Trophoblast cell (in vitro differentiated cells and primary cell): Measurements from ENCODE around the gene AGPAT1.

Source experiments
- DNase-seq, 2 donors: peaks; one replicate each; pipeline ENCODE4 v3.0.0-alpha.2; 2016
- H2AFZ ChIP-seq: 2 replicates; pipeline ENCODE4 v1.6.1; 2013; ENCODE audit warnings: low read length, moderate library complexity, mild to moderate bottlenecking; ENCODE audit not compliant: insufficient read depth, poor library complexity
- H2AK5ac ChIP-seq: 2 replicates; pipeline ENCODE4 v1.6.1; 2013; ENCODE audit warnings: mild to moderate bottlenecking, low read length
- H2BK120ac ChIP-seq: 2 replicates; pipeline ENCODE4 v1.6.1; 2013; ENCODE audit warnings: low read length, mild to moderate bottlenecking, moderate library complexity; ENCODE audit not compliant: insufficient read depth, poor library complexity
- H2BK12ac ChIP-seq: 2 replicates; pipeline ENCODE4 v1.6.1; 2013; ENCODE audit warnings: mild to moderate bottlenecking, low read length, moderate library complexity
- H2BK5ac ChIP-seq: 2 replicates; pipeline ENCODE4 v1.6.1; 2013; ENCODE audit warnings: low read length, low read depth, moderate library complexity, mild to moderate bottlenecking; ENCODE audit not compliant: poor library complexity
- H3K14ac ChIP-seq: 2 replicates; pipeline ENCODE4 v1.6.1; 2013; ENCODE audit warnings: mild to moderate bottlenecking, low read length
- H3K18ac ChIP-seq: 2 replicates; pipeline ENCODE4 v1.6.1; 2013; ENCODE audit warnings: mild to moderate bottlenecking, low read length
- H3K23ac ChIP-seq: 2 replicates; pipeline ENCODE4 v1.6.1; 2013; ENCODE audit warnings: low read length
- H3K27ac ChIP-seq: 2 replicates; pipeline ENCODE4 v1.5.1; 2013; ENCODE audit warnings: low read depth, mild to moderate bottlenecking, inconsistent platforms, low read length, moderate library complexity
- H3K27me3 ChIP-seq: 2 replicates; pipeline ENCODE4 v1.6.1; 2013; ENCODE audit warnings: inconsistent platforms, mild to moderate bottlenecking, low read length, moderate library complexity; ENCODE audit not compliant: insufficient read depth
- H3K36me3 ChIP-seq, 2 experiments: 1 replicate in 1 of 2; 2 replicates in 1 of 2; pipeline ENCODE4 v1.6.1; 2013; ENCODE audit warnings: low read length in 2 of 2, mild to moderate bottlenecking in 2 of 2, moderate library complexity in 1 of 2; ENCODE audit not compliant: insufficient read depth in 2 of 2, control insufficient read depth in 1 of 2
- H3K4ac ChIP-seq: 2 replicates; pipeline ENCODE4 v1.6.1; 2013; ENCODE audit warnings: low read depth, mild to moderate bottlenecking, low read length, moderate library complexity
- H3K4me1 ChIP-seq, 2 experiments: 1 replicate in 1 of 2; 2 replicates in 1 of 2; pipeline ENCODE4 v1.6.1; 2013; ENCODE audit warnings: low read length in 2 of 2, mild to moderate bottlenecking in 2 of 2, moderate library complexity in 1 of 2; ENCODE audit not compliant: insufficient read depth in 2 of 2, control insufficient read depth in 1 of 2
- H3K4me2 ChIP-seq: 2 replicates; pipeline ENCODE4 v1.6.1; 2013; ENCODE audit warnings: inconsistent platforms, mild to moderate bottlenecking, low read length, moderate library complexity
- H3K4me3 ChIP-seq: 2 replicates; pipeline ENCODE4 v1.5.1; 2013; ENCODE audit warnings: mild to moderate bottlenecking, low read depth, low read length, inconsistent platforms
- H3K79me1 ChIP-seq: one replicate; pipeline ENCODE4 v1.6.1; 2013; ENCODE audit warnings: low read length
- H3K79me2 ChIP-seq: 2 replicates; pipeline ENCODE4 v1.6.1; 2013; ENCODE audit warnings: low read length, mild to moderate bottlenecking; ENCODE audit not compliant: control insufficient read depth, insufficient read depth, poor library complexity
- H3K9ac ChIP-seq: 2 replicates; pipeline ENCODE4 v1.6.1; 2013; ENCODE audit warnings: mild to moderate bottlenecking, low read length
- H3K9me3 ChIP-seq: 2 replicates; pipeline ENCODE4 v1.6.1; 2013; ENCODE audit warnings: low read depth, mild to moderate bottlenecking, control low read depth, inconsistent platforms, low read length; ENCODE audit not compliant: insufficient read depth
- H4K12ac ChIP-seq: 2 replicates; pipeline ENCODE4 v1.6.1; 2013; ENCODE audit warnings: low read depth, mild to moderate bottlenecking, low read length, moderate library complexity
- H4K8ac ChIP-seq: 2 replicates; pipeline ENCODE4 v1.6.1; 2013; ENCODE audit warnings: low read depth, mild to moderate bottlenecking, low read length, moderate library complexity
- H4K91ac ChIP-seq: one replicate; pipeline ENCODE4 v1.6.1; 2013; ENCODE audit warnings: low read depth, mild to moderate bottlenecking, low read length, moderate library complexity
- WGBS: extraction: QIAGEN DNeasy Blood & Tissue Kit; methylation state at CpG from one replicate; pipeline ENCODE4 v1.1.7; 2013; ENCODE audit warnings: missing lambda C conversion rate; ENCODE audit not compliant: insufficient read length, insufficient coverage; ENCODE audit errors: extremely low coverage; 5-methylcytosine and 5-hydroxymethylcytosine counted together

Gene AGPAT1

GRCh38 chr6:32152769-32153563, 22.9 kb downstream of the AGPAT1 start:
- Histone ChIP-seq H3K27me3 (peaks cover 20% of the 10 kb centered on the region), H2AFZ (peak overlapping the region; percentile 71), H2BK5ac (peak overlapping the region; percentile 87), H3K4me2 (peak overlapping the region; percentile 96), H3K18ac (peak overlapping the region; percentile 86), H4K8ac (peak overlapping the region; percentile 81), H3K4me3 (peak overlapping the region; percentile 82), H3K4ac (peak overlapping the region; percentile 38), H4K12ac (peak overlapping the region; percentile 91), H3K27ac (peak overlapping the region; percentile 37), H3K9ac (peak overlapping the region; percentile 43), H4K91ac (peak overlapping the region; percentile 84), H2AK5ac (no peak overlapping the region), H3K36me3 (peaks cover 18 to 20% of the 10 kb centered on the region in 2 experiments), H3K79me1 (peaks cover 19% of the 10 kb centered on the region), H3K23ac (no peak overlapping the region), H2BK12ac (peak overlapping the region; percentile 32), H3K79me2 (peaks cover 14% of the 10 kb centered on the region), H3K9me3 (peaks cover 3% of the 10 kb centered on the region), H3K14ac (peak overlapping the region; percentile 87), H3K4me1 (peaks cover 10 to 13% of the 10 kb centered on the region in 2 experiments), H2BK120ac (peak overlapping the region; percentile 84)
- no CpG with 5 or more reads among the region's 35 CpGs for WGBS
- peak in 1 of 2 donors; percentile 37 for DNase-seq

DNA sequence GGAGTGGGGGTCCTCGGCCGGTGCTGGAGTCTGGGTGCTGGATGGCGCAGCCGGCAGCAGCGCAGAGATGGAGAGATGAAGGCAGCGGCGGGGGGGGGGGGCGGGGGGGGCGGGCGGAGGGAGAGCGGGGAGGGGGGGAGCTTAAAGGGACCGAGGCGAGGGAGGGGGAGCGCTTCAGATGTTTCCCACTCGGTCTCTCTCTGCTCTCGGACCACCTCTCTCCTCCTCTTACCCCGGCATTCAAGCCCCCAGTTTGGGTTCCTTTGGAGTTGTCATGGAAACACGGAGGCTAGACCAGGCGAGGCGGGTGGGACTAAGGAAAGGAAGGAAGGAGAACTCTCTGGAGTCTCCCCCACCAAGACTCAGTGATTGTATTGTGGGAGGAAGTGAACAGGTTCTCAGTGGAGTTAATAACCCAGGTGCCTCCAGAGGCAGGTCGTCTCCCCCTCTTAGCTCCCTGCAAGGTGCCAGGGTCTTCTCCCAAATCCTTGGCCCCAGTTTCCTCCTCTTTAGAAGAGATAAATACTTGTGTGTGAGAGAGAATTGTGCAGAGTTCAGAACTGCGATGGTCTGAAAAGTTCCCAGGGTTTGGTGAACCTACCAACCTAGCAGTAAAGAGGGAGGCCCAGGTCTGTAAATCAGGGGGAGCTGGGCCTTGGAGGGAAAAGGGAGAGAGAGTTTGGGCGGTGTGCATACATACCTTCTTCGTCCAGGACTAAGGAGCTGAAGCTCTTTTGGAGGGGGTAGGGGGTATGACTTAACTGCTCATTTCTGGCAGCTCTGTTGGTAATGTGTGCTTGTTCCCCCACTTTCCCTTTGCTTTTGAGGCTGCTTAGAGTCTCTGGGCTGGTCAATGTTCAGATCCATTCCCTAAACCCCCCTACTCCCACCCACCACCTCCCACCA, 23.8 kb downstream of the AGPAT1 start, which contains the start of gene PRRT1:
PRRT1 (minus strand) TSS at position 77 of the 906 bp plus-strand sequence. CDS start 112 bp downstream, outside the sequence.
- no CpG with 5 or more reads among the region's 24 CpGs for WGBS
- Histone ChIP-seq H3K4ac (no peak within 1 kb of the TSS), H3K23ac (no peak within 1 kb of the TSS), H4K8ac (peak within 1 kb of the TSS; percentile 14), H2AK5ac (no peak within 1 kb of the TSS), H4K12ac (no peak within 1 kb of the TSS), H2AFZ (no peak within 1 kb of the TSS), H3K4me2 (peak within 1 kb of the TSS; percentile 96), H3K79me2 (peaks cover 14% of the 10 kb centered on the region), H4K91ac (peak within 1 kb of the TSS; percentile 45), H3K4me1 (peaks cover 10 to 13% of the 10 kb centered on the region in 2 experiments), H3K36me3 (peaks cover 11 to 13% of the 10 kb centered on the region in 2 experiments), H3K4me3 (no peak within 1 kb of the TSS), H3K79me1 (peaks cover 19% of the 10 kb centered on the region), H2BK12ac (peak within 1 kb of the TSS; percentile 38), H3K9ac (no peak within 1 kb of the TSS), H2BK5ac (no peak within 1 kb of the TSS), H3K27ac (no peak within 1 kb of the TSS), H3K9me3 (peaks cover 3% of the 10 kb centered on the region), H2BK120ac (no peak within 1 kb of the TSS), H3K18ac (no peak within 1 kb of the TSS), H3K27me3 (peaks cover 20% of the 10 kb centered on the region), H3K14ac (no peak within 1 kb of the TSS)
- DNase-seq: no peak

GRCh38 chr6:32151181-32151862, 24.6 kb downstream of the AGPAT1 start:
- Histone ChIP-seq H4K8ac (no peak overlapping the region), H3K27ac (no peak overlapping the region), H3K4ac (no peak overlapping the region), H3K4me3 (no peak overlapping the region), H2BK5ac (no peak overlapping the region), H3K36me3 (peaks cover 6 to 8% of the 10 kb centered on the region in 2 experiments), H3K27me3 (peaks cover 20% of the 10 kb centered on the region), H3K79me1 (peaks cover 19% of the 10 kb centered on the region), H3K23ac (no peak overlapping the region), H2BK120ac (no peak overlapping the region), H4K91ac (no peak overlapping the region), H3K14ac (no peak overlapping the region), H3K79me2 (peaks cover 14% of the 10 kb centered on the region), H4K12ac (no peak overlapping the region), H3K4me1 (peaks cover 10 to 13% of the 10 kb centered on the region in 2 experiments), H2BK12ac (no peak overlapping the region), H3K9ac (no peak overlapping the region), H2AK5ac (no peak overlapping the region), H3K18ac (no peak overlapping the region), H3K9me3 (peaks cover 3% of the 10 kb centered on the region), H2AFZ (no peak overlapping the region), H3K4me2 (no peak overlapping the region)
- DNase-seq: no peak
- no CpG with 5 or more reads among the region's 8 CpGs for WGBS
